H1 (cell line): ENCODE measurements around the gene NDC80. TPM values are rescaled to one million over a fixed set of nuclear protein-coding genes. Genes with fewer than 3 reads are reported as not detected.

ENCODE experiments used
- CEBPB ChIP-seq: IDR thresholded peaks from 2 replicates; pipeline ENCODE4 v1.6.1; 2012; ENCODE audit warnings: low read depth, low read length
- EGR1 ChIP-seq: IDR thresholded peaks from 2 replicates; pipeline ENCODE4 v1.6.1; 2011; ENCODE audit warnings: low read depth, low read length, borderline replicate concordance
- HDAC2 ChIP-seq, 2 experiments: fragments of 300-600 bp in 1 of 2; sonication (generic) in 1 of 2; IDR thresholded peaks; 2 replicates each; pipeline ENCODE4 v1.6.1; 2011 to 2012; ENCODE audit warnings: low read depth in 2 of 2, low read length in 2 of 2, mild to moderate bottlenecking in 2 of 2, moderate library complexity in 2 of 2, borderline replicate concordance in 1 of 2, inconsistent platforms in 1 of 2
- SUZ12 ChIP-seq: fragments of 200-600 bp; sonication (generic); IDR thresholded peaks from 2 replicates; pipeline ENCODE4 v1.6.1; 2012; ENCODE audit warnings: mild to moderate bottlenecking, inconsistent platforms, low read length, moderate library complexity, mixed read lengths
- polyA plus RNA-seq, 7 experiments: library from polyadenylated mRNA; depleted of rRNA in 3 of 7; stranded (reverse) in 5 of 7; unstranded in 2 of 7; fragments of >200 nt in 5 of 7; fragments of 200-250 nt in 2 of 7; gene quantifications; 1 replicate in 5 of 7; 2 replicates in 1 of 7; 4 replicates in 1 of 7; pipeline versions ENCODE4 v1.2.1 to v1.2.3, GENCODE V29; 2011 to 2013; ENCODE audit warnings: missing spikeins in 2 of 7, mixed read lengths in 2 of 7
- total RNA-seq: library from RNA; stranded (reverse); fragmentation: NEBNext Ultra II Directional; extraction: Animal tissue kit (Norgen Biotek cat#: 25700); gene quantifications from 2 replicates; pipeline ENCODE4 v1.2.1, GENCODE V29; 2021
- TF ChIP-seq, protein P1 (sequence below): fragments of 300-600 bp; sonication (generic); IDR thresholded peaks from 2 replicates; pipeline ENCODE4 v1.7.1; 2012; ENCODE audit warnings: low read length, moderate library complexity, mild to moderate bottlenecking, inconsistent platforms; ENCODE audit not compliant: insufficient replicate concordance
- TF ChIP-seq, protein P2 (sequence below), 3 experiments: IDR thresholded peaks; 1 replicate in 2 of 3; 2 replicates in 1 of 3; pipeline versions ENCODE4 v1.5.1 to v1.6.1; 2011; ENCODE audit warnings: low read length in 3 of 3, mild to moderate bottlenecking in 3 of 3, inconsistent platforms in 2 of 3, low read depth in 1 of 3, moderate library complexity in 1 of 3; ENCODE audit not compliant: insufficient read depth in 1 of 3; ENCODE audit errors: control extremely low read depth in 1 of 3
- TF ChIP-seq, protein P3 (sequence below): IDR thresholded peaks from 2 replicates; pipeline ENCODE4 v1.6.1; 2012; ENCODE audit warnings: low read length, inconsistent platforms

NDC80 gene
- total and polyA plus RNA-seq, 2 of the 8 experiments (the other 6 are each of a cell fraction or from before 2014, with no cell fraction given): 11.0 to 45.0 TPM

DNA sequence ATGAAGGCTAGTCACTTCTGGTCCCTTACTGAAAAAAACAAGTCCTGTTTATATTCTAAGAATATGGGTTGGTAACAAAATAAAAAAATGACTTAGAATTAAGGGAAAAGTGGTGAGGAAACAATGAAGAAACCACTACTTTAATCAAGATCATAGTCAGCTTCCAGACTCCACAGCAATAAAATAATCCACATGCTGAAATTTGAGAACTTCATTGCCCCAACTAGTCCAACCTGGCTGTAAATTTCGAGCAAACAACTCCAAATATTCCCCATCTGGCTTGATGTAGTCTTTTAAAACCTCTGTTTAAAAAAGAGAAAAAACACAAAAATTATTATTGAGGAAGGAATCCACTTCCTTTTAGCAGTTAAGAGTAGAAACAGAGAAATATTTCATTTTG is 32.5 kb upstream of the NDC80 start (continued):
- TF ChIP-seq, protein P1, sequence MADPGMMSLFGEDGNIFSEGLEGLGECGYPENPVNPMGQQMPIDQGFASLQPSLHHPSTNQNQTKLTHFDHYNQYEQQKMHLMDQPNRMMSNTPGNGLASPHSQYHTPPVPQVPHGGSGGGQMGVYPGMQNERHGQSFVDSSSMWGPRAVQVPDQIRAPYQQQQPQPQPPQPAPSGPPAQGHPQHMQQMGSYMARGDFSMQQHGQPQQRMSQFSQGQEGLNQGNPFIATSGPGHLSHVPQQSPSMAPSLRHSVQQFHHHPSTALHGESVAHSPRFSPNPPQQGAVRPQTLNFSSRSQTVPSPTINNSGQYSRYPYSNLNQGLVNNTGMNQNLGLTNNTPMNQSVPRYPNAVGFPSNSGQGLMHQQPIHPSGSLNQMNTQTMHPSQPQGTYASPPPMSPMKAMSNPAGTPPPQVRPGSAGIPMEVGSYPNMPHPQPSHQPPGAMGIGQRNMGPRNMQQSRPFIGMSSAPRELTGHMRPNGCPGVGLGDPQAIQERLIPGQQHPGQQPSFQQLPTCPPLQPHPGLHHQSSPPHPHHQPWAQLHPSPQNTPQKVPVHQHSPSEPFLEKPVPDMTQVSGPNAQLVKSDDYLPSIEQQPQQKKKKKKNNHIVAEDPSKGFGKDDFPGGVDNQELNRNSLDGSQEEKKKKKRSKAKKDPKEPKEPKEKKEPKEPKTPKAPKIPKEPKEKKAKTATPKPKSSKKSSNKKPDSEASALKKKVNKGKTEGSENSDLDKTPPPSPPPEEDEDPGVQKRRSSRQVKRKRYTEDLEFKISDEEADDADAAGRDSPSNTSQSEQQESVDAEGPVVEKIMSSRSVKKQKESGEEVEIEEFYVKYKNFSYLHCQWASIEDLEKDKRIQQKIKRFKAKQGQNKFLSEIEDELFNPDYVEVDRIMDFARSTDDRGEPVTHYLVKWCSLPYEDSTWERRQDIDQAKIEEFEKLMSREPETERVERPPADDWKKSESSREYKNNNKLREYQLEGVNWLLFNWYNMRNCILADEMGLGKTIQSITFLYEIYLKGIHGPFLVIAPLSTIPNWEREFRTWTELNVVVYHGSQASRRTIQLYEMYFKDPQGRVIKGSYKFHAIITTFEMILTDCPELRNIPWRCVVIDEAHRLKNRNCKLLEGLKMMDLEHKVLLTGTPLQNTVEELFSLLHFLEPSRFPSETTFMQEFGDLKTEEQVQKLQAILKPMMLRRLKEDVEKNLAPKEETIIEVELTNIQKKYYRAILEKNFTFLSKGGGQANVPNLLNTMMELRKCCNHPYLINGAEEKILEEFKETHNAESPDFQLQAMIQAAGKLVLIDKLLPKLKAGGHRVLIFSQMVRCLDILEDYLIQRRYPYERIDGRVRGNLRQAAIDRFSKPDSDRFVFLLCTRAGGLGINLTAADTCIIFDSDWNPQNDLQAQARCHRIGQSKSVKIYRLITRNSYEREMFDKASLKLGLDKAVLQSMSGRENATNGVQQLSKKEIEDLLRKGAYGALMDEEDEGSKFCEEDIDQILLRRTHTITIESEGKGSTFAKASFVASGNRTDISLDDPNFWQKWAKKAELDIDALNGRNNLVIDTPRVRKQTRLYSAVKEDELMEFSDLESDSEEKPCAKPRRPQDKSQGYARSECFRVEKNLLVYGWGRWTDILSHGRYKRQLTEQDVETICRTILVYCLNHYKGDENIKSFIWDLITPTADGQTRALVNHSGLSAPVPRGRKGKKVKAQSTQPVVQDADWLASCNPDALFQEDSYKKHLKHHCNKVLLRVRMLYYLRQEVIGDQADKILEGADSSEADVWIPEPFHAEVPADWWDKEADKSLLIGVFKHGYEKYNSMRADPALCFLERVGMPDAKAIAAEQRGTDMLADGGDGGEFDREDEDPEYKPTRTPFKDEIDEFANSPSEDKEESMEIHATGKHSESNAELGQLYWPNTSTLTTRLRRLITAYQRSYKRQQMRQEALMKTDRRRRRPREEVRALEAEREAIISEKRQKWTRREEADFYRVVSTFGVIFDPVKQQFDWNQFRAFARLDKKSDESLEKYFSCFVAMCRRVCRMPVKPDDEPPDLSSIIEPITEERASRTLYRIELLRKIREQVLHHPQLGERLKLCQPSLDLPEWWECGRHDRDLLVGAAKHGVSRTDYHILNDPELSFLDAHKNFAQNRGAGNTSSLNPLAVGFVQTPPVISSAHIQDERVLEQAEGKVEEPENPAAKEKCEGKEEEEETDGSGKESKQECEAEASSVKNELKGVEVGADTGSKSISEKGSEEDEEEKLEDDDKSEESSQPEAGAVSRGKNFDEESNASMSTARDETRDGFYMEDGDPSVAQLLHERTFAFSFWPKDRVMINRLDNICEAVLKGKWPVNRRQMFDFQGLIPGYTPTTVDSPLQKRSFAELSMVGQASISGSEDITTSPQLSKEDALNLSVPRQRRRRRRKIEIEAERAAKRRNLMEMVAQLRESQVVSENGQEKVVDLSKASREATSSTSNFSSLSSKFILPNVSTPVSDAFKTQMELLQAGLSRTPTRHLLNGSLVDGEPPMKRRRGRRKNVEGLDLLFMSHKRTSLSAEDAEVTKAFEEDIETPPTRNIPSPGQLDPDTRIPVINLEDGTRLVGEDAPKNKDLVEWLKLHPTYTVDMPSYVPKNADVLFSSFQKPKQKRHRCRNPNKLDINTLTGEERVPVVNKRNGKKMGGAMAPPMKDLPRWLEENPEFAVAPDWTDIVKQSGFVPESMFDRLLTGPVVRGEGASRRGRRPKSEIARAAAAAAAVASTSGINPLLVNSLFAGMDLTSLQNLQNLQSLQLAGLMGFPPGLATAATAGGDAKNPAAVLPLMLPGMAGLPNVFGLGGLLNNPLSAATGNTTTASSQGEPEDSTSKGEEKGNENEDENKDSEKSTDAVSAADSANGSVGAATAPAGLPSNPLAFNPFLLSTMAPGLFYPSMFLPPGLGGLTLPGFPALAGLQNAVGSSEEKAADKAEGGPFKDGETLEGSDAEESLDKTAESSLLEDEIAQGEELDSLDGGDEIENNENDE: no peak
- TF ChIP-seq, protein P2, sequence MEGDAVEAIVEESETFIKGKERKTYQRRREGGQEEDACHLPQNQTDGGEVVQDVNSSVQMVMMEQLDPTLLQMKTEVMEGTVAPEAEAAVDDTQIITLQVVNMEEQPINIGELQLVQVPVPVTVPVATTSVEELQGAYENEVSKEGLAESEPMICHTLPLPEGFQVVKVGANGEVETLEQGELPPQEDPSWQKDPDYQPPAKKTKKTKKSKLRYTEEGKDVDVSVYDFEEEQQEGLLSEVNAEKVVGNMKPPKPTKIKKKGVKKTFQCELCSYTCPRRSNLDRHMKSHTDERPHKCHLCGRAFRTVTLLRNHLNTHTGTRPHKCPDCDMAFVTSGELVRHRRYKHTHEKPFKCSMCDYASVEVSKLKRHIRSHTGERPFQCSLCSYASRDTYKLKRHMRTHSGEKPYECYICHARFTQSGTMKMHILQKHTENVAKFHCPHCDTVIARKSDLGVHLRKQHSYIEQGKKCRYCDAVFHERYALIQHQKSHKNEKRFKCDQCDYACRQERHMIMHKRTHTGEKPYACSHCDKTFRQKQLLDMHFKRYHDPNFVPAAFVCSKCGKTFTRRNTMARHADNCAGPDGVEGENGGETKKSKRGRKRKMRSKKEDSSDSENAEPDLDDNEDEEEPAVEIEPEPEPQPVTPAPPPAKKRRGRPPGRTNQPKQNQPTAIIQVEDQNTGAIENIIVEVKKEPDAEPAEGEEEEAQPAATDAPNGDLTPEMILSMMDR (IDR thresholded peaks at IDR 0.05; ENCODE audit: control extremely low read depth in 1 of 3, insufficient read depth in 1 of 3, low read depth in 1 of 3, low read length in 3 of 3): no peak
- TF ChIP-seq, protein P3, sequence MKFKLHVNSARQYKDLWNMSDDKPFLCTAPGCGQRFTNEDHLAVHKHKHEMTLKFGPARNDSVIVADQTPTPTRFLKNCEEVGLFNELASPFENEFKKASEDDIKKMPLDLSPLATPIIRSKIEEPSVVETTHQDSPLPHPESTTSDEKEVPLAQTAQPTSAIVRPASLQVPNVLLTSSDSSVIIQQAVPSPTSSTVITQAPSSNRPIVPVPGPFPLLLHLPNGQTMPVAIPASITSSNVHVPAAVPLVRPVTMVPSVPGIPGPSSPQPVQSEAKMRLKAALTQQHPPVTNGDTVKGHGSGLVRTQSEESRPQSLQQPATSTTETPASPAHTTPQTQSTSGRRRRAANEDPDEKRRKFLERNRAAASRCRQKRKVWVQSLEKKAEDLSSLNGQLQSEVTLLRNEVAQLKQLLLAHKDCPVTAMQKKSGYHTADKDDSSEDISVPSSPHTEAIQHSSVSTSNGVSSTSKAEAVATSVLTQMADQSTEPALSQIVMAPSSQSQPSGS: no peak
- TF ChIP-seq HDAC2 (IDR thresholded peaks at IDR 0.05; ENCODE audit: borderline replicate concordance in 1 of 2, low read depth in 2 of 2, low read length in 2 of 2) (no peak), CEBPB (no peak), EGR1 (no peak), SUZ12 (no peak)
